GM08714 (cell line): ENCODE data around the gene SH2D6.

Experiments used
- H3K4me3 ChIP-seq: fragments of 200-500 bp; sonication (Bioruptor generic); 2 replicates; pipeline ENCODE4 v1.5.1; 2014; ENCODE audit warnings: mild to moderate bottlenecking, low read length, inconsistent platforms
- ZNF274 ChIP-seq: IDR thresholded peaks from 2 replicates; pipeline ENCODE4 v1.6.1; 2012; ENCODE audit warnings: mild to moderate bottlenecking, low read depth, low read length

SH2D6 gene

GRCh38 chr2:85449214-85449588 is 30.7 kb downstream of the SH2D6 start:
- no peak overlapping the region for H3K4me3 ChIP-seq
- no peak for TF ChIP-seq ZNF274

DNA sequence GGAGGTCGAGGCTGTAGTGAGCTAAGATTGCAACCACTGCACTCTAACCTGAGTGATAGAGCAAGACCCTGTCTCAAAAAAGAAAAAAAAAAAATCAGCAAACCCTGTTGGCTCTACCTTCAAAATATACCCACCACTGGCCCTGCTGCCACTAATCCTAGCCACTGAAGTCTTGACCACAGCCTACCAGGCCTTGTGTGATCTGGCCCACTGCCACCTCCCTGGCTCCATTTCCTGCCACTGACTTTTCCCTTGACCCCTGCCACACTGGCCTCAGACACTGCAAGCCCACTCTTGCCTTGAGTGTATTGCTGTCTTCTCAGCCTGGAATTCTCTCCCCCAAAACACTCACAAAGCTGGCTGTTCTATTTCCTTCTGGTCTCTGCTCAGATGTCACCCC is 33.7 kb downstream of the SH2D6 start:
- TF ChIP-seq ZNF274 = no peak
- H3K4me3 ChIP-seq = no peak overlapping the region

GRCh38 chr2:85453571-85453970 is 35.1 kb downstream of the SH2D6 start:
- TF ChIP-seq ZNF274 = no peak
- H3K4me3 ChIP-seq = no peak overlapping the region

DNA sequence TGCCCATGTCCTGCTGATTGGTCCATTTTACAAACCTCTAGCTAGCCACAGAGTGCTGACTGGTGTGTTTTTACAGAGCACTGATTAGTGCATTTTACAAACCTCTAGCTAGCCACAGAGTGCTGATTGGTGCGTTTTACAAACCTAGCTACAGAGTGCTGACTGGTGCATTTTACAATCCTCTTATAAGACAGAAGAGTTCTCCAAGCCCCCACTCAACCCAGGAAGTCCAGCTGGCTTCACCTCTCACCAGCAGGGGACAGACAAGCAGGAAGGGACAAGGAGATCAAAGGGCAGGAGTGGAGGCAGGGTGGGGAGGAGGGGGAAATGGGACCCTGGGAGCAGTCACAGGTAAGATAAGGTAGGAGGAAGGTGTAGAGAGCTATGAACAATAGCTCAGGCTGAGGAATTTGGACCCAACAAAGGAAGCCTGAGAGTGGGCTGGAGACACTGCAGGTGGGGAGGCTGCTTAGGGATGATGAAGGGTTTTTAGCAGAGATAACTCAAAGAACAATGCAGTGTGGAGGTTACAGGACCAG is 37.1 kb downstream of the SH2D6 start:
- no peak for TF ChIP-seq ZNF274
- H3K4me3 ChIP-seq = no peak overlapping the region

GRCh38 chr2:85457043-85457442 is 38.5 kb downstream of the SH2D6 start:
- H3K4me3 ChIP-seq = no peak overlapping the region
- TF ChIP-seq ZNF274 = no peak

- TF ChIP-seq ZNF274 = no peak
- no peak overlapping the region for H3K4me3 ChIP-seq
Observed at GRCh38 chr2:85457877-85458316, 39.4 kb downstream of the SH2D6 start.

- no peak for TF ChIP-seq ZNF274
- no peak overlapping the region for H3K4me3 ChIP-seq
Observed at GRCh38 chr2:85458601-85459563, 40.4 kb downstream of the SH2D6 start.

DNA sequence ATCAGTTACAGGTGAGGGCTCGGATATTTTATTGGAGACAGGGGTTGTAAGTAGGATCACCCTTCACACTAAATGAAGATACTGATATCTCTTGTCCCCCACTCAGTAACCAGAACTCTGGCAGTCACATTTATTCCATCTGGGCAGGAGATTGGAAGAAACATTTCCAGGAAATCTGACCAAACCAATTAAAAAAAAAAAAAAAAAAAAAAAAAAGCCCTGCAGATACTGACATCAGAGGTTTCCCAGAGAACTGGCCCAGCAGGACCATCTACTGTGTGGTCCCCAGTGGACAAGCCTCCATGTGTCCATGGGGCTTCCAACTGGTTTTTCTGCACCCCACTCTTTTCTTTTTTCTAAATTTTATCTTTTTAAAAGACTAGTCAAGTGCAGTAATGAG is 41.3 kb downstream of the SH2D6 start:
- TF ChIP-seq ZNF274 = no peak
- H3K4me3 ChIP-seq = no peak overlapping the region

DNA sequence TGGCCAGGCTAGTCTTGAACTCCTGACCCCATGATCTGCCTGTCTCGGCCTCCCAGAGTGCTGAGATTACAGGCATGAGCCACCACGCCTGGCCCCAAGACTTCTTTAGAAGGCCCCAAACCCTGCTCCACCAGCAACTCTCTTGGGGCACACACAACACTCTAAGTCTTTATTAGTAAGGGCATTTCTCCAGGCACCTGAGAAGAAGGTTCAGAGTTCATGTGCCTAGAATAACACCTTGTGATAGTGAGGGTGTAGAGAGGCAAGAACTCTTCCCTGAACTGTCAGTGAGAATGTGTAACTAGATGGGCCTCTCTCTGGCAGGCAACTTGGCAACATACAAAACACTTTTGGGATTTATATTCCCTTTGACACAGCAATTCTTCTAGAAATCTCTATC is 43.8 kb downstream of the SH2D6 start:
- TF ChIP-seq ZNF274 = no peak
- no peak overlapping the region for H3K4me3 ChIP-seq

DNA sequence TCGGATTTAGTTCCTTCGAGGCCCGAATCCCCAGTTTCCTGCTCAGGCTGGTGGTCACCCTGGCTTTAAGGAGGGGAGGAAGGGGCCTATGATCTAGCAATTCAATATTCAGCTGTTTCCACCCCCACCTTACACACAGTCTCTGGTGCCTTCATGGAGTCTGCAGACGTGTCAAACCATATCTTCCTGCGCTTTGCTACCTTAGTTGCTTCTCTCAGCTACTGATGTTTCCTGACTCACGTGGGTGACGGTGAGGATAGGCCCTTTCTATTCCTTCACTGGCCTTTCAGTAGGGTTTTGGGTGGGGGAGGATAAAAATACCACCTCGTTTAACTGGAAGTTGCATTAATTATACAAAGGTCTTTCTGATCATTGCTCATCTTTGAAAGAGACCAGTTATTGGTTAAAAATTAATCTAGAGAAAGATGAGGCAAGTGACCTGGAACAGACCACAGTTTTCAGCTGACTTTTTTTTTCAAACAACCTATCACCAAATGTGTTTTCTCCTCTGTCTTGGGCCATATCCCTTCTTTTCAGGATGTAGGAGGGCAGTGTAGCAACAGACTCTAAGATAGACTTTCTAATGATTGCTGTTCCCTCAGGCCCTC is 49.7 kb downstream of the SH2D6 start:
- no peak for TF ChIP-seq ZNF274
- H3K4me3 ChIP-seq = no peak overlapping the region

DNA sequence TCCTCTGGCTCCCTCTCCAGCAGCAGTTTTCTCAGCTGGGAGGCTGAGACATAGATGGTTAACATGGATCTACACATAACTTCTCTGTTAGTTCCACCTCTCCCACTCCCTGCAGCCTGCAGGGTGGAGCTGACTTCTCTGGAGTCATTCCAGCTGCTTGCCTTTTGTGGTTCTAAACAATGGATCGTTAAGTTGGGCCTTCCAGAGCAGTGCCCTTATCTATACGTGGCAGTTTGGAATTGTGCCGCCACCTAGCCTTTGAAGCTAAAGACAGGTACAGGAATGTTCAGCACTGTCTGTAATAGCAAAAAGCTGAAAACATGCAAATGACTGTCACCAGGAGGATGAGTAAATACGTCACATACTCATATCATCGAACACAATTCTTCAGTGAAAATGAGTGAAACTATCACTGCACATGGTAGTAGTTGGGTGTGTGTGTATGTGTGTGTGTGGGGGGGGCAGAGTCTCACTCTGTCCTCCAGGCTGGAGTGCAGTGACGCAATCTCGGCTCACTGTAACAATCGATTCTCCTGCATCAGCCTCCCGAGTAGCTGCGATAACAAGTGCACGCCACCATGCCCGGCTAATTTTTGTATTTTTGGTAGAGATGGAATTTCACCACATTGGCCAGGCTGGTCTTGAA is 50.3 kb downstream of the SH2D6 start:
- no peak overlapping the region for H3K4me3 ChIP-seq
- no peak for TF ChIP-seq ZNF274

GRCh38 chr2:85470850-85471800 is 52.6 kb downstream of the SH2D6 start:
- TF ChIP-seq ZNF274 = no peak
- H3K4me3 ChIP-seq = no peak overlapping the region

GRCh38 chr2:85472261-85472660 is 53.7 kb downstream of the SH2D6 start:
- TF ChIP-seq ZNF274 = no peak
- H3K4me3 ChIP-seq = no peak overlapping the region
